Measurements from ENCODE around the gene CDC42BPB.

- TF ChIP-seq CTCF (IDR thresholded peaks at IDR 0.05) (no peak), POLR2AphosphoS5 (IDR thresholded peaks at IDR 0.05) (no peak)
These were observed 134.7 kb downstream of the CDC42BPB start, which contains the start of gene AMN for GRCh38 chr14:102922490-102923200.

Data from breast epithelium (tissue), 3 donors.